GF-D8 (cell line): ENCODE data around the gene DNAAF5.
"Not testable (repeated sequence)": the region's sequence is repeated elsewhere in the genome, so short reads cannot be mapped to it uniquely, and the experiment has no call there.

ENCODE experiments used
- DNase-seq: peaks from one replicate; lab custom pipeline; 2025; lab: John Stamatoyannopoulos, UW

The DNAAF5 gene

GRCh38 chr7:782718-783449 lies 56.4 kb downstream of the DNAAF5 start:
- DNase-seq = no peak

GRCh38 chr7:783556-784490 lies 57.3 kb downstream of the DNAAF5 start:
- DNase-seq = no peak

GRCh38 chr7:784971-785370 lies 58.5 kb downstream of the DNAAF5 start:
- DNase-seq = no peak

- DNase-seq = no peak
Measured at GRCh38 chr7:785416-785815, 58.9 kb downstream of the DNAAF5 start.

GRCh38 chr7:786472-787255 lies 60.2 kb downstream of the DNAAF5 start:
- DNase-seq = no peak

GRCh38 chr7:787332-788240 lies 61.1 kb downstream of the DNAAF5 start:
- no peak for DNase-seq

- no peak for DNase-seq
Measured at GRCh38 chr7:791519-791918, 65.0 kb downstream of the DNAAF5 start.

- DNase-seq = no peak
Measured at GRCh38 chr7:794207-794606, 67.7 kb downstream of the DNAAF5 start.

- no peak for DNase-seq
Measured at GRCh38 chr7:794671-795329, 68.3 kb downstream of the DNAAF5 start.

GRCh38 chr7:796434-797169 lies 70.1 kb downstream of the DNAAF5 start:
- not testable (repeated sequence) for DNase-seq

GRCh38 chr7:798921-799470 lies 72.5 kb downstream of the DNAAF5 start:
- DNase-seq = no peak

GRCh38 chr7:800692-801091 lies 74.2 kb downstream of the DNAAF5 start:
- DNase-seq = no peak

- DNase-seq = not testable (repeated sequence)
Measured at GRCh38 chr7:801351-801750, 74.9 kb downstream of the DNAAF5 start.

GRCh38 chr7:801940-802381 lies 75.5 kb downstream of the DNAAF5 start:
- no peak for DNase-seq

- no peak for DNase-seq
Measured at GRCh38 chr7:802500-803242, 76.2 kb downstream of the DNAAF5 start.

GRCh38 chr7:803243-803635 lies 76.7 kb downstream of the DNAAF5 start:
- DNase-seq = no peak

GRCh38 chr7:803796-804195 lies 77.3 kb downstream of the DNAAF5 start:
- DNase-seq = not testable (repeated sequence)

GRCh38 chr7:805261-805660 lies 78.8 kb downstream of the DNAAF5 start:
- no peak for DNase-seq
